ENCODE data around the gene E2F1. TPM values are rescaled to one million over a fixed set of nuclear protein-coding genes. Genes with fewer than 3 reads are reported as not detected.

The E2F1 gene
- total RNA-seq, 1 donor from 2014 or later = 1.4 TPM

- DNase-seq (ENCODE audit: low spot score) = no peak
- no peak for ATAC-seq
- intact Hi-C loops (cut with DNase I) = no loop called here
Measured at GRCh38 chr20:33676121-33676520, 10.1 kb downstream of the E2F1 start.

- no peak for DNase-seq (ENCODE audit: low spot score)
- peak; percentile 75 for ATAC-seq
- intact Hi-C loops (cut with DNase I) = no loop called here
Measured at GRCh38 chr20:33675136-33675959, 10.8 kb downstream of the E2F1 start.

- intact Hi-C loops (cut with DNase I) = no loop called here
- DNase-seq (ENCODE audit: low spot score) (peak; percentile 90), ATAC-seq (peak; percentile 76)
Measured at GRCh38 chr20:33674294-33675135, 11.7 kb downstream of the E2F1 start, which contains the start of gene NECAB3. Gene NECAB3, minus strand, starts transcription at chr20:33674428. Its CDS starts 76 bp downstream, at chr20:33674352.

- DNase-seq (ENCODE audit: low spot score) = no peak
- no peak for ATAC-seq
- intact Hi-C loops (cut with DNase I) = no loop called here
Measured at GRCh38 chr20:33673410-33674293, 12.5 kb downstream of the E2F1 start.

- DNase-seq (ENCODE audit: low spot score) (no peak), ATAC-seq (no peak)
- intact Hi-C loops (cut with DNase I) = no loop called here
Measured at GRCh38 chr20:33673114-33673409, 13.1 kb downstream of the E2F1 start.

GRCh38 chr20:33672426-33673113 lies 13.6 kb downstream of the E2F1 start:
- DNase-seq (ENCODE audit: low spot score) (no peak), ATAC-seq (no peak)
- intact Hi-C loops (cut with DNase I) = no loop called here

- no peak for DNase-seq (ENCODE audit: low spot score)
- ATAC-seq = no peak
- intact Hi-C loops (cut with DNase I) = no loop called here
Measured at GRCh38 chr20:33671573-33672288, 14.5 kb downstream of the E2F1 start.

- ATAC-seq (no peak), DNase-seq (ENCODE audit: low spot score) (no peak)
- intact Hi-C loops (cut with DNase I) = no loop called here
Measured at GRCh38 chr20:33670715-33671499, 15.3 kb downstream of the E2F1 start.

- DNase-seq (ENCODE audit: low spot score) (no peak), ATAC-seq (no peak)
- intact Hi-C loops (cut with DNase I) = loop anchor here (10.0 kb wide), 1 partner anchor 215 kb away; no protein-coding TSS in a partner anchor
Measured at GRCh38 chr20:33669873-33670640, 16.1 kb downstream of the E2F1 start.

GRCh38 chr20:33669224-33669623 lies 17.0 kb downstream of the E2F1 start:
- ATAC-seq (no peak), DNase-seq (ENCODE audit: low spot score) (no peak)
- intact Hi-C loops (cut with DNase I) = loop anchor here (10.0 kb wide), 1 partner anchor 214 kb away; no protein-coding TSS in a partner anchor

- intact Hi-C loops (cut with DNase I) = loop anchor here (10.0 kb wide), 1 partner anchor 214 kb away; no protein-coding TSS in a partner anchor
Measured at GRCh38 chr20:33668466-33669155, 17.6 kb downstream of the E2F1 start.

GRCh38 chr20:33667676-33668465 lies 18.3 kb downstream of the E2F1 start:
- DNase-seq (ENCODE audit: low spot score) (peak; percentile 89), ATAC-seq (peak; percentile 68)

More at GRCh38 chr20:33668466-33669155, 17.6 kb downstream of the E2F1 start:
- DNase-seq (ENCODE audit: low spot score) (no peak), ATAC-seq (no peak)

GRCh38 chr20:33667245-33667675 lies 18.9 kb downstream of the E2F1 start:
- ATAC-seq (peak; percentile 2), DNase-seq (ENCODE audit: low spot score) (no peak)
- intact Hi-C loops (cut with DNase I) = loop anchor here (10.0 kb wide), 1 partner anchor 212 kb away; no protein-coding TSS in a partner anchor

More at GRCh38 chr20:33667676-33668465, 18.3 kb downstream of the E2F1 start:
- intact Hi-C loops (cut with DNase I) = loop anchor here (10.0 kb wide), 1 partner anchor 213 kb away; no protein-coding TSS in a partner anchor
